Measurements from ENCODE around the gene PLD3.

Gene PLD3

GRCh38 chr19:40370997-40371801 is 22.7 kb downstream of the PLD3 start:
- Histone ChIP-seq H3K4me3 (replicated peaks; ENCODE audit: low read depth, low read length) (no peak overlapping the region), H3K36me3 (ENCODE audit: control insufficient read depth, insufficient read depth, low read length) (peaks cover 13% of the 10 kb centered on the region), H3K27me3 (replicated peaks; ENCODE audit: control insufficient read depth, insufficient read depth, low read length) (no peaks in the 10 kb centered on the region)
- no peak for TF ChIP-seq CTCF (IDR thresholded peaks at IDR 0.05; ENCODE audit: insufficient read depth, low read length, poor library complexity, severe bottlenecking)
- no peak for DNase-seq (ENCODE audit: extremely low read depth, insufficient read length)

- TF ChIP-seq CTCF (IDR thresholded peaks at IDR 0.05; ENCODE audit: insufficient read depth, low read length, poor library complexity, severe bottlenecking) = no peak
- Histone ChIP-seq H3K4me3 (replicated peaks; ENCODE audit: low read depth, low read length) (no peak overlapping the region), H3K27me3 (replicated peaks; ENCODE audit: control insufficient read depth, insufficient read depth, low read length) (no peaks in the 10 kb centered on the region), H3K36me3 (ENCODE audit: control insufficient read depth, insufficient read depth, low read length) (peaks cover 10% of the 10 kb centered on the region)
- DNase-seq (ENCODE audit: extremely low read depth, insufficient read length) = no peak
Observed at GRCh38 chr19:40371802-40372122, 23.3 kb downstream of the PLD3 start.

GRCh38 chr19:40374084-40374483 is 25.6 kb downstream of the PLD3 start:
- TF ChIP-seq CTCF (IDR thresholded peaks at IDR 0.05; ENCODE audit: insufficient read depth, low read length, poor library complexity, severe bottlenecking) = no peak
- Histone ChIP-seq H3K36me3 (ENCODE audit: control insufficient read depth, insufficient read depth, low read length) (peaks cover 14% of the 10 kb centered on the region), H3K4me3 (replicated peaks; ENCODE audit: low read depth, low read length) (no peak overlapping the region), H3K27me3 (replicated peaks; ENCODE audit: control insufficient read depth, insufficient read depth, low read length) (no peaks in the 10 kb centered on the region)
- no peak for DNase-seq (ENCODE audit: extremely low read depth, insufficient read length)

- no peak overlapping the region for H3K4me3 ChIP-seq (replicated peaks; ENCODE audit: low read depth, low read length)
- DNase-seq (ENCODE audit: extremely low read depth, insufficient read length) = no peak
- H3K36me3 ChIP-seq (ENCODE audit: control insufficient read depth, insufficient read depth, low read length) = peaks cover 11% of the 10 kb centered on the region
- no peaks in the 10 kb centered on the region for H3K27me3 ChIP-seq (replicated peaks; ENCODE audit: control insufficient read depth, insufficient read depth, low read length)
- no peak for TF ChIP-seq CTCF (IDR thresholded peaks at IDR 0.05; ENCODE audit: insufficient read depth, low read length, poor library complexity, severe bottlenecking)
Observed at GRCh38 chr19:40376286-40376862, 27.9 kb downstream of the PLD3 start.

- TF ChIP-seq CTCF (IDR thresholded peaks at IDR 0.05; ENCODE audit: insufficient read depth, low read length, poor library complexity, severe bottlenecking) = no peak
- no peaks in the 10 kb centered on the region for H3K27me3 ChIP-seq (replicated peaks; ENCODE audit: control insufficient read depth, insufficient read depth, low read length)
- no peak for DNase-seq (ENCODE audit: extremely low read depth, insufficient read length)
- H3K36me3 ChIP-seq (ENCODE audit: control insufficient read depth, insufficient read depth, low read length) = peaks cover 11% of the 10 kb centered on the region
- H3K4me3 ChIP-seq (replicated peaks; ENCODE audit: low read depth, low read length) = no peak overlapping the region
Observed at GRCh38 chr19:40377876-40378385, 29.4 kb downstream of the PLD3 start.
